H9 (cell line): ENCODE results near the gene DNAL1. TPM values are rescaled to one million over a fixed set of nuclear protein-coding genes. Genes with fewer than 3 reads are reported as not detected.

Source experiments
- DNase-seq: peaks from one replicate; pipeline ENCODE4 v3.0.0-alpha.2; 2017
- H2AFZ ChIP-seq: one replicate; pipeline ENCODE4 v1.6.1; 2013; ENCODE audit warnings: mild to moderate bottlenecking, low read length, control low read depth, moderate library complexity
- H2AK5ac ChIP-seq: 2 replicates; pipeline ENCODE4 v1.6.1; 2013; ENCODE audit warnings: low read length, control low read depth, mixed read lengths; ENCODE audit not compliant: insufficient read length
- H2BK120ac ChIP-seq: one replicate; pipeline ENCODE4 v1.6.1; 2013; ENCODE audit warnings: low read depth, mild to moderate bottlenecking, low read length, control low read depth, inconsistent platforms; ENCODE audit not compliant: poor library complexity, severe bottlenecking
- H2BK12ac ChIP-seq: 2 replicates; pipeline ENCODE4 v1.6.1; 2013; ENCODE audit warnings: low read length, control low read depth, mixed read lengths, low read depth; ENCODE audit not compliant: insufficient read length
- H2BK15ac ChIP-seq: 2 replicates; pipeline ENCODE4 v1.6.1; 2013; ENCODE audit warnings: low read depth, low read length, control low read depth
- H2BK20ac ChIP-seq: one replicate; pipeline ENCODE4 v1.6.1; 2013; ENCODE audit warnings: low read depth, mild to moderate bottlenecking, low read length, control low read depth, inconsistent platforms; ENCODE audit not compliant: poor library complexity, severe bottlenecking
- H2BK5ac ChIP-seq: 2 replicates; pipeline ENCODE4 v1.6.1; 2013; ENCODE audit warnings: low read length, control low read depth, mixed read lengths; ENCODE audit not compliant: insufficient read length
- H3K14ac ChIP-seq: 2 replicates; pipeline ENCODE4 v1.6.1; 2013; ENCODE audit warnings: low read length, control low read depth; ENCODE audit not compliant: insufficient read depth
- H3K18ac ChIP-seq: 2 replicates; pipeline ENCODE4 v1.6.1; 2013; ENCODE audit warnings: low read depth, mild to moderate bottlenecking, mixed read lengths, low read length, control low read depth; ENCODE audit not compliant: insufficient read length
- H3K23ac ChIP-seq: 2 replicates; pipeline ENCODE4 v1.6.1; 2013; ENCODE audit warnings: low read length, control low read depth, mixed read lengths, low read depth; ENCODE audit not compliant: insufficient read length
- H3K23me2 ChIP-seq: 2 replicates; pipeline ENCODE4 v1.6.1; 2013; ENCODE audit warnings: low read depth, mild to moderate bottlenecking, mixed read lengths, low read length, control low read depth; ENCODE audit not compliant: insufficient read length, poor library complexity, severe bottlenecking
- H3K27ac ChIP-seq: 2 replicates; pipeline ENCODE4 v1.5.1; 2013; ENCODE audit warnings: low read length, control low read depth, mixed read lengths, low read depth; ENCODE audit not compliant: insufficient read length
- H3K27me3 ChIP-seq: 2 replicates; pipeline ENCODE4 v1.6.1; 2013; ENCODE audit warnings: low read length, control low read depth, inconsistent platforms; ENCODE audit not compliant: insufficient read depth
- H3K4ac ChIP-seq: 2 replicates; pipeline ENCODE4 v1.6.1; 2013; ENCODE audit warnings: low read depth, mild to moderate bottlenecking, control low read depth, inconsistent platforms, low read length, moderate library complexity
- H3K4me1 ChIP-seq: 2 replicates; pipeline ENCODE4 v1.6.1; 2013; ENCODE audit warnings: low read length, control low read depth, inconsistent platforms; ENCODE audit not compliant: insufficient read depth
- H3K4me2 ChIP-seq: 2 replicates; pipeline ENCODE4 v1.6.1; 2013; ENCODE audit warnings: low read length, control low read depth, mixed read lengths; ENCODE audit not compliant: insufficient read length, insufficient read depth
- H3K56ac ChIP-seq: 2 replicates; pipeline ENCODE4 v1.6.1; 2013; ENCODE audit warnings: low read depth, mild to moderate bottlenecking, mixed read lengths, low read length, control low read depth; ENCODE audit not compliant: insufficient read length
- H3K79me1 ChIP-seq: 2 replicates; pipeline ENCODE4 v1.6.1; 2013; ENCODE audit warnings: low read depth, mild to moderate bottlenecking, moderate library complexity, low read length, control low read depth, inconsistent platforms; ENCODE audit not compliant: insufficient read depth, poor library complexity, severe bottlenecking
- H3K79me2 ChIP-seq: 2 replicates; pipeline ENCODE4 v1.6.1; 2013; ENCODE audit warnings: low read length, control low read depth, inconsistent platforms; ENCODE audit not compliant: insufficient read depth
- H3K9ac ChIP-seq: 2 replicates; pipeline ENCODE4 v1.6.1; 2013; ENCODE audit warnings: low read length, control low read depth, mixed read lengths; ENCODE audit not compliant: insufficient read length; ENCODE audit errors: extremely low read depth
- H3K9me3 ChIP-seq: one replicate; pipeline ENCODE4 v1.6.1; 2013; ENCODE audit warnings: low read depth, low read length, inconsistent platforms; ENCODE audit not compliant: control insufficient read depth
- H3T11ph ChIP-seq: one replicate; pipeline ENCODE4 v1.6.1; 2013; ENCODE audit warnings: mild to moderate bottlenecking, low read length, control low read depth, inconsistent platforms
- H4K20me1 ChIP-seq: one replicate; pipeline ENCODE4 v1.6.1; 2013; ENCODE audit not compliant: control insufficient read depth, insufficient read length, insufficient read depth
- H4K5ac ChIP-seq: 2 replicates; pipeline ENCODE4 v1.6.1; 2013; ENCODE audit warnings: low read depth, mild to moderate bottlenecking, mixed read lengths, low read length, control low read depth; ENCODE audit not compliant: insufficient read length
- H4K8ac ChIP-seq: replicated peaks from 2 replicates; pipeline ENCODE4 v1.6.1; 2013; ENCODE audit warnings: low read length, control low read depth, mixed read lengths, low read depth; ENCODE audit not compliant: insufficient read length
- H4K91ac ChIP-seq: 2 replicates; pipeline ENCODE4 v1.6.1; 2013; ENCODE audit warnings: low read depth, mild to moderate bottlenecking, moderate library complexity, mixed read lengths, low read length, control low read depth; ENCODE audit not compliant: insufficient read length
- H3K27ac Mint-ChIP-seq, 3 experiments: 2 replicates in 2 of 3; 3 replicates in 1 of 3; pipeline ENCODE4 v1.8.0; 2020 to 2021; ENCODE audit warnings: mixed read lengths in 3 of 3, mild to moderate bottlenecking in 1 of 3, moderate library complexity in 1 of 3
- H3K27me3 Mint-ChIP-seq: 2 replicates; pipeline ENCODE4 v1.8.0; 2021; ENCODE audit warnings: low read depth, mild to moderate bottlenecking, moderate library complexity, mixed read lengths
- H3K36me3 Mint-ChIP-seq, 3 experiments: 2 replicates in 2 of 3; 3 replicates in 1 of 3; pipeline ENCODE4 v1.8.0; 2020 to 2021; ENCODE audit warnings: low read depth in 3 of 3, mixed read lengths in 3 of 3; ENCODE audit not compliant: insufficient read depth in 1 of 3
- H3K4me1 Mint-ChIP-seq, 2 experiments: 2 replicates each; pipeline ENCODE4 v1.8.0; 2020; ENCODE audit warnings: mixed read lengths in 2 of 2
- H3K4me3 Mint-ChIP-seq, 2 experiments: 2 replicates in 1 of 2; 3 replicates in 1 of 2; pipeline ENCODE4 v1.8.0; 2020 to 2021; ENCODE audit warnings: mild to moderate bottlenecking in 2 of 2, mixed read lengths in 2 of 2, moderate library complexity in 1 of 2
- H3K9me3 Mint-ChIP-seq, 2 experiments: 2 replicates in 1 of 2; 3 replicates in 1 of 2; pipeline ENCODE4 v1.8.0; 2020; ENCODE audit warnings: mild to moderate bottlenecking in 2 of 2, mixed read lengths in 2 of 2, moderate library complexity in 1 of 2
- CTCF ChIP-seq: fragments of 200-600 bp; sonication (generic); conservative IDR thresholded peaks from 3 replicates; pipeline ENCODE4 v1.8.0; 2021; ENCODE audit warnings: antibody characterized with exemption, mild to moderate bottlenecking
- WGBS: extraction: QIAGEN DNeasy Blood & Tissue Kit; methylation state at CpG from one replicate; pipeline ENCODE4 v1.1.7; 2013; ENCODE audit warnings: missing lambda C conversion rate, low lambda C conversion rate, mixed read lengths; ENCODE audit not compliant: insufficient read length; ENCODE audit errors: extremely low coverage; 5-methylcytosine and 5-hydroxymethylcytosine counted together
- total RNA-seq: library from RNA; stranded (reverse); gene quantifications from 2 replicates; pipeline ENCODE4 v1.2.1, GENCODE V29; 2021

DNAL1 gene
- total RNA-seq, 1 experiment from 2014 or later: 17.7 TPM

- peaks cover 0 to 4% (median 0%) of the 10 kb centered on the region in 3 experiments; a peak in 3 of 7 replicates for H3K36me3 Mint-ChIP-seq
- Histone ChIP-seq H3K18ac (no peak overlapping the region), H2AFZ (no peak overlapping the region), H2BK120ac (no peak overlapping the region), H3K27me3 (no peaks in the 10 kb centered on the region), H4K5ac (no peak overlapping the region), H3K79me1 (no peaks in the 10 kb centered on the region), H3K79me2 (no peaks in the 10 kb centered on the region; the same call in 1 of the 2 replicates), H4K91ac (no peak overlapping the region), H3K9me3 (no peaks in the 10 kb centered on the region), H3K4ac (no peak overlapping the region), H3T11ph (no peak overlapping the region), H2BK5ac (no peak overlapping the region), H2BK15ac (no peak overlapping the region), H2BK20ac (no peak overlapping the region), H3K56ac (no peak overlapping the region), H4K20me1 (no peaks in the 10 kb centered on the region), H3K27ac (no peak overlapping the region), H3K9ac (no peak overlapping the region), H3K4me2 (no peak overlapping the region), H3K4me1 (no peaks in the 10 kb centered on the region), H3K23ac (no peak overlapping the region), H3K14ac (no peak overlapping the region), H2AK5ac (no peak overlapping the region), H4K8ac (no peak overlapping the region), H2BK12ac (no peak overlapping the region), H3K23me2 (no peaks in the 10 kb centered on the region)
- H3K4me3 Mint-ChIP-seq: no peak overlapping the region
- no CpG with 5 or more reads among the region's 2 CpGs for WGBS
- peaks cover 2 to 5% of the 10 kb centered on the region in 2 experiments; a peak in 2 of 4 replicates for H3K4me1 Mint-ChIP-seq
- peaks cover 0 to 2% of the 10 kb centered on the region in 2 experiments; a peak in 1 of 5 replicates for H3K9me3 Mint-ChIP-seq
- no peak for DNase-seq
- TF ChIP-seq CTCF: no peak
- no peaks in the 10 kb centered on the region for H3K27me3 Mint-ChIP-seq
- H3K27ac Mint-ChIP-seq: no peak overlapping the region
These were observed 17.6 kb upstream of the DNAL1 start for GRCh38 chr14:73627151-73627558.
